Prostate gland (tissue), 2 donors: ENCODE results near the gene NANOS1. TPM values are rescaled to one million over a fixed set of nuclear protein-coding genes. Genes with fewer than 3 reads are reported as not detected.

Source experiments
- DNase-seq: peaks from one replicate; pipeline ENCODE4 v3.0.0-alpha.2; 2019; ENCODE audit warnings: low spot score
- H3K27ac ChIP-seq, 2 donors: fragments of 200-600 bp; sonication (generic); 2 replicates each; pipeline ENCODE4 v1.5.1; 2017 to 2019
- H3K27me3 ChIP-seq: fragments of 200-600 bp; sonication (generic); replicated peaks from 2 replicates; pipeline ENCODE4 v1.5.1; 2019; ENCODE audit not compliant: insufficient read depth
- H3K36me3 ChIP-seq, 2 donors: fragments of 200-600 bp; sonication (generic); 1 replicate in 1 of 2; 2 replicates in 1 of 2; pipeline versions ENCODE4 v1.5.1 to v1.8.1; 2017 to 2019
- H3K4me1 ChIP-seq: fragments of 200-600 bp; sonication (generic); replicated peaks from 2 replicates; pipeline ENCODE4 v1.5.1; 2019
- H3K4me3 ChIP-seq, 2 donors: fragments of 200-600 bp; sonication (generic); 2 replicates each; pipeline ENCODE4 v1.5.1; 2017 to 2019
- H3K9me3 ChIP-seq: fragments of 200-600 bp; sonication (generic); 2 replicates; pipeline ENCODE4 v1.5.1; 2017
- POLR2A ChIP-seq: fragments of 450-650 bp; IDR thresholded peaks from one replicate; pipeline ENCODE4 v1.6.1; 2016; ENCODE audit warnings: antibody characterized with exemption, mild to moderate bottlenecking
- POLR2AphosphoS5 ChIP-seq: sonication (generic); formaldehyde crosslinking; IDR thresholded peaks from one replicate; pipeline ENCODE4 v1.6.1; 2017; ENCODE audit warnings: antibody characterized with exemption
- WGBS: methylation state at CpG from one replicate; pipeline ENCODE4 v1.1.5; 2018; 5-methylcytosine and 5-hydroxymethylcytosine counted together
- intact Hi-C: fragments of 100-400 bp; cut with DNase I; formaldehyde crosslinking; loops from one replicate; pipeline ENCODE4 v1.14.2; 2022
- total RNA-seq, 2 donors: library from RNA; depleted of rRNA; stranded (reverse); fragments of >200 nt; gene quantifications; one replicate each; pipeline ENCODE4 v1.1.0, GENCODE V29; 2016
- TF ChIP-seq, protein P1 (sequence below), 4 experiments: fragments of 200-600 bp in 2 of 4; fragments of 450-650 bp in 2 of 4; sonication (generic) in 2 of 4; IDR thresholded peaks; 1 replicate in 3 of 4; 2 replicates in 1 of 4; pipeline ENCODE4 v1.5.1; 2016 to 2019; ENCODE audit warnings: antibody characterized with exemption in 4 of 4, mild to moderate bottlenecking in 2 of 4, moderate library complexity in 2 of 4

The NANOS1 gene
- total RNA-seq, 2 donors from 2014 or later: 4.3 to 5.9 TPM

DNA sequence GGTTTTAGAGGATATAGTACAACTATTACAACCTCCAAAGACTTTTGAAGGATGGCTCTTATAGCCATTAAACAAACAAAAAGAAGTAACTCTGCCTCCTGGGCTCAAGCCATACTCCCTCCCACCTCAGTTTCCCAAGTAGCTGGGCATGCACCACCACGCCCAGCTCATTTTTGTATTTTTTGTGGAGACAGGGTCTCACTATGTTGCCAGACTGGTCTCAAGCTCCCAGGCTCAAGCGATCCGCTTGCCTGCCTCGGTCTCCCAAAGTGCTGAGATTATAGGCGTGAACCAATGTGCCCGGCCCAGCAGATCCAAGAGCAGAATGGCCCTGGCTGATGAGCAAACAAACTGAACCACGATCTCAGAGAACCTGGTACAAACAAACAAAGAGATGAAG, 16.0 kb downstream of the NANOS1 start:
- H3K27me3 ChIP-seq: no peaks in the 10 kb centered on the region
- WGBS: 61% methylated on average over 7 of the region's 7 CpGs
- DNase-seq: no peak
- peaks cover 4 to 26% of the 10 kb centered on the region in 2 donors for H3K36me3 ChIP-seq
- no peaks in the 10 kb centered on the region for H3K4me1 ChIP-seq
- TF ChIP-seq, protein P1, sequence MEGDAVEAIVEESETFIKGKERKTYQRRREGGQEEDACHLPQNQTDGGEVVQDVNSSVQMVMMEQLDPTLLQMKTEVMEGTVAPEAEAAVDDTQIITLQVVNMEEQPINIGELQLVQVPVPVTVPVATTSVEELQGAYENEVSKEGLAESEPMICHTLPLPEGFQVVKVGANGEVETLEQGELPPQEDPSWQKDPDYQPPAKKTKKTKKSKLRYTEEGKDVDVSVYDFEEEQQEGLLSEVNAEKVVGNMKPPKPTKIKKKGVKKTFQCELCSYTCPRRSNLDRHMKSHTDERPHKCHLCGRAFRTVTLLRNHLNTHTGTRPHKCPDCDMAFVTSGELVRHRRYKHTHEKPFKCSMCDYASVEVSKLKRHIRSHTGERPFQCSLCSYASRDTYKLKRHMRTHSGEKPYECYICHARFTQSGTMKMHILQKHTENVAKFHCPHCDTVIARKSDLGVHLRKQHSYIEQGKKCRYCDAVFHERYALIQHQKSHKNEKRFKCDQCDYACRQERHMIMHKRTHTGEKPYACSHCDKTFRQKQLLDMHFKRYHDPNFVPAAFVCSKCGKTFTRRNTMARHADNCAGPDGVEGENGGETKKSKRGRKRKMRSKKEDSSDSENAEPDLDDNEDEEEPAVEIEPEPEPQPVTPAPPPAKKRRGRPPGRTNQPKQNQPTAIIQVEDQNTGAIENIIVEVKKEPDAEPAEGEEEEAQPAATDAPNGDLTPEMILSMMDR (IDR thresholded peaks at IDR 0.05): no peak
- TF ChIP-seq POLR2A: no peak
- no peak for TF ChIP-seq POLR2AphosphoS5
- no peak overlapping the region for H3K27ac ChIP-seq
- intact Hi-C loops: no loop called here
- H3K9me3 ChIP-seq: no peaks in the 10 kb centered on the region
- no peak overlapping the region for H3K4me3 ChIP-seq

DNA sequence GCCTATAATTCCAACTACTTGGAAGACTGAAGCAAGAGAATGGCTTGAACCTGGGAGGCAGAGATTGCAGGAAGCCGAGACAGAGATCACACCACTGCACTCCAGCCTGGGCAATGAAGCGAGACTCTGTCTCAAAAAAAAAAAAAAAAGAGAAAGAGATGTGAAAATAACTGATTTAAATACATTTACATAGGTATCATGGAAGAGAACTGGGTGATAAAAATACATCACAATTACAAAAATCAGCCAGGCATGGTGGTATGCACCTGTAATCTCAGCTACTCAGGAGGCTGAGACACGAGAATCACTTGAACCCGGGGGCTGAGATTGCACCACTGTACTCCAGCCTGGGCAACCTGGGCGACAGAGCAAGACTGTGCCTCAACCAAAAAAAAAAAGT, 19.8 kb downstream of the NANOS1 start:
- intact Hi-C loops: no loop called here
- peaks cover 8 to 17% of the 10 kb centered on the region in 2 donors for H3K36me3 ChIP-seq
- no peaks in the 10 kb centered on the region for H3K27me3 ChIP-seq
- no peaks in the 10 kb centered on the region for H3K9me3 ChIP-seq
- no peaks in the 10 kb centered on the region for H3K4me1 ChIP-seq
- H3K27ac ChIP-seq: no peak overlapping the region
- WGBS: 95% methylated on average over 5 of the region's 5 CpGs
- no peak for DNase-seq
- no peak overlapping the region for H3K4me3 ChIP-seq
- TF ChIP-seq POLR2AphosphoS5 (no peak), POLR2A (no peak)
- TF ChIP-seq, protein P1 (IDR thresholded peaks at IDR 0.05): no peak

DNA sequence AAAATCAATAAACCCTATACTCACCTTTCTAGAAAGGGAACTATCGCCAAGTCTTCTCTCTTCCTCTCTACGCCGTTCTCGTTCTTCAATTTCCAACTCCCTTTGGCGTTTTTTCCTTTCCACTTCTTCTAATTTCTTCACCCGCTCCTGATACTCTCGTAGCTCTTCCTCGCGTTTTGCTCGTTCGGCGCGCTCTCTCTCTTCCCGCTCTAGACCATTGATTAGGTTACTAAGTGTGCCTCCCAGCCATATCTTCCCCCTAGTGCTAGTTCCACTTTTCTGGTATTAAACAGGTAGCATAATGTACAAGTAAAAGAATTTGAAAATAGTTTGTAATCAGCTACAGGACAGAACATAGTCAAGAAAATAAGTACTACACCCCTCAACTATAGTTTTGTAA, 20.3 kb downstream of the NANOS1 start:
- H3K27ac ChIP-seq: no peak overlapping the region
- no peak overlapping the region for H3K4me3 ChIP-seq
- WGBS: 95% methylated on average over 14 of the region's 14 CpGs
- TF ChIP-seq POLR2AphosphoS5 (no peak), POLR2A (no peak)
- TF ChIP-seq, protein P1 (IDR thresholded peaks at IDR 0.05): no peak
- intact Hi-C loops: no loop called here
- no peaks in the 10 kb centered on the region for H3K27me3 ChIP-seq
- DNase-seq: no peak
- H3K4me1 ChIP-seq: no peaks in the 10 kb centered on the region
- peaks cover 8 to 17% of the 10 kb centered on the region in 2 donors for H3K36me3 ChIP-seq
- H3K9me3 ChIP-seq: no peaks in the 10 kb centered on the region

DNA sequence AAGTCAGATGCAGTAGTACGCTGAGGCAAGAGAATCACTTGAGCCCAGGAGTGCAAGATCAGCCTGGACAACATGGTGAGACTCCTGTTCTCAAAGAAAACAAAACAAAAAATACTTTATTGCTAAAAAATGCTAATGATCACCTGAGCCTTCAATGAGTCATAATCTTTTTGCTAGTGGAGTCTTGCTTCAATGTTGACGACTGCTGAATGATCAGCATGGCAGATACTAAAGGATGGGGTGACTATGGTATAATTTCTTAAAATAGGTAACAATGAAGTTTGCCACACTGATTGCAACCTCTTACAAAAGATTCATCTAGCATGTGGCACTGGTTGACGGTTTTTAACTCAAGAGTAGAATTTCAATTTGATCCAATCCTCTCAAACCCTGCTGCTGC, 22.3 kb downstream of the NANOS1 start:
- TF ChIP-seq POLR2A (no peak), POLR2AphosphoS5 (no peak)
- TF ChIP-seq, protein P1 (IDR thresholded peaks at IDR 0.05): no peak
- 90% methylated on average over 3 of the region's 3 CpGs for WGBS
- Histone ChIP-seq H3K27me3 (no peaks in the 10 kb centered on the region), H3K27ac (no peak overlapping the region), H3K36me3 (peaks cover 8 to 17% of the 10 kb centered on the region in 2 donors), H3K4me1 (no peaks in the 10 kb centered on the region), H3K9me3 (no peaks in the 10 kb centered on the region), H3K4me3 (no peak overlapping the region)
- intact Hi-C loops: no loop called here
- no peak for DNase-seq

DNA sequence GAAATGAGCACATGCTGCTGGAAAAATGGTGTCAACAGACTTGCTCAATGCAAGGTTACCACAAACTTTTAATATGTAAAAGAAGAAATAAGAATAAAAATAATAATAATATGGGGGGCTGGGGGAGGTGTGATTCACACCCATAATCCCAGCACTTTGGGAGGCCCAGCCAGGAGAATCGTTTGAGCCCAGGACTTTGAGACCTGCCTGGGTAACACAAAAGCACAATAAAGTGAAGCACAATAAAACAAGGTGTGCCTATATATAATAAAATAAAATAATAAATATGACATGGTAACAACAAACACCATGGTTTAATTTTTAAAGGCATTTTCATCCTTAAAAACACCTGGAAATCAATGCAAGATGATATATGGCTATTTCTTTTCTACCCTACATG, 26.0 kb downstream of the NANOS1 start:
- Histone ChIP-seq H3K4me1 (no peaks in the 10 kb centered on the region), H3K27ac (no peak overlapping the region), H3K27me3 (no peaks in the 10 kb centered on the region), H3K36me3 (peaks cover 8 to 20% of the 10 kb centered on the region in 2 donors), H3K4me3 (no peak overlapping the region), H3K9me3 (no peaks in the 10 kb centered on the region)
- intact Hi-C loops: no loop called here
- WGBS: 55% methylated on average over 1 of the region's 1 CpG
- no peak for DNase-seq
- no peak for TF ChIP-seq POLR2AphosphoS5
- TF ChIP-seq POLR2A: no peak
- TF ChIP-seq, protein P1 (IDR thresholded peaks at IDR 0.05): no peak
